ENCODE results near the gene HOXB6.

The HOXB6 gene

DNA sequence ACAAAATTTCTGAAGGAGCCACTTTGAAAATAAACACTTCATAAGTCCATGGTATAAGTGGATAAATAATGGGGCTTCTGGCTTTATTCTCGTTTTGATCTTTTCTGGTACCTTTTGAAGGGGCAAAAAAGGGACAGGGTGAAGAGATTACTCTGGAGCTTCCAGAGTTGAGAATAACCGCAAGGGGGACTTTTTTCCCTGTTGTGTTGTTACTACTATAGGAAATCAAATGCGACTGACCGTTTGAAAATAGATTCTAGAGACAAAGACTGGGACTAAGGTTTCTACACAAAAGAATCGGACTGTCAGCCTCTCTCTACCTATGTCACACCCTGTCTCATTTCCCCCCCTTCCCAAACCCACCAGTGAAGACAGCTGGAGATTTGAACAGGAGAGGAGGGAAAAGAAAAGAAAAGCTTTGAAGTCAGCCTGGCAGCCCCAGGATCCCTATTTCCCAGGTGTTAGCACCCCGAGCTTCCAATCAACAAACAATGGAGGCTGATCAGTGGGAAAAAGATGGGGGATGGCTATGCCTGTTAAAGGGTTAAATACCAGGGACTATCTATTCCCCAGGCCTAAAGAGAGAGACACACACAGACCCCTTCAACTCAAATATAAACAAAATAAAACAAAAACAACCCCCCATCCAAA, 35.0 kb downstream of the HOXB6 start:
- FAIRE-seq (no peak), DNase-seq (ENCODE audit: insufficient read length, low spot score) (no peak)

- peak; percentile 4 for FAIRE-seq
Measured at GRCh38 chr17:48569240-48569582, 35.6 kb downstream of the HOXB6 start.

GRCh38 chr17:48568499-48569239, 36.1 kb downstream of the HOXB6 start:
- no peak for FAIRE-seq
- DNase-seq (ENCODE audit: insufficient read length, low spot score), result no peak

More at GRCh38 chr17:48569240-48569582, 35.6 kb downstream of the HOXB6 start:
- DNase-seq (ENCODE audit: insufficient read length, low spot score), result no peak

GRCh38 chr17:48567646-48568354, 37.0 kb downstream of the HOXB6 start:
- FAIRE-seq, result no peak
- no peak for DNase-seq (ENCODE audit: insufficient read length, low spot score)

GRCh38 chr17:48567209-48567608, 37.6 kb downstream of the HOXB6 start:
- FAIRE-seq (no peak), DNase-seq (ENCODE audit: insufficient read length, low spot score) (no peak)

DNA sequence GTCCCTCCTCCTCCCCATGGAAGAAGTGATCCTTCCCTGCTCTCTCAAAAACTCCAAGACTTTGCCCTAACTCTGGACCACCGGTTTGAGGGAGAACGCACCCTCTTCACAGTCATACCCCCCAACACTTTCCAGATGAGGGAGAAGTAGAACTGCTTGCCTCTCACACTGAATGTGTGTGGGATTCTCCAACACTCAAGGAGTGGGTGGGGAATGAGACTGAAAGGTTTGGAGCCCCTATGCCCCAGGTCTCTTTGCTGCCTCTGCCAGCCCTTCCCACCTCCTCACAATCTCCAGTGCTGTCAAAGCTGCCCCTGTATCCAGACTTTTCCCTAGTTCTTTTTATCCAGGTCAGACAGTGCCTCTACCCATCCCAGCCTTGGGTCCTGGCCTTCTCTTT, 38.1 kb downstream of the HOXB6 start:
- FAIRE-seq (no peak), DNase-seq (ENCODE audit: insufficient read length, low spot score) (no peak)

DNA sequence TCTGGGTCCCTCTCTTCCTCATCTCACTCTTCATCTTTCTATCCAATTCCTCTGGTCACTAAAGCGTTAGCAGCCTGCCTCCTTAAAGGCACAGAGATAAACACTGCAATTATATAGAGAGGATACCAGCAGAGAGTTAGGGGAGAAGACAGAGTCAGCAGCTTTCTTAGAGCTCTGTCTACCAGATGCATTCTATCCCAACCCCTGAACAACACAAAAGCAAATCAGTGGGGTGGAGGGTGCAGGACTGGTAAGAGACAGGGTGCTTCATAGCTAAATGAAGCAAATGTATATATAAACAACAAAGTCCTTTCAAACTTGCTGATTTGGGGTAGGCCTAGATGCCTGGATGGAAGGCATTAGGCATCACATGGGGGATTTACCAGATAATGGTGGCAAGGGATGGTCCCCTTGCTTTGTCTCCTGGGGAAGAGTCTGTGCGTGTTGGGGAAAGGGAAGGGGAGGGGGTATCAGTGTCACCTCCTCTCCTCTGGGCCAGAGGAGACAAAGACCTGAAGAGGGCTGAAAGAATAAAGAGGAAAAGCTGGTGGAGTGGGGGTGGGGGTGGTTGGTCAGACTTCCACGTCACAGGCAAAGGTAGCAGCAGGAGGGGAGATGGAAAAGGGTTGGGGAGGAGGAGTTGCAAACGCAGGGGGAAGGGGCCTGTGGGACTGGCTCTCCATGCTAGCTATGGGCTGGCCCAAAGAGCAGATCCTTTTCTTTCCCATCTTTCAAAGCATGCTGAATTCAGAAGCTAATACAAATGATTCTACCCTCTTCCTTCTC, 38.7 kb downstream of the HOXB6 start:
- no peak for DNase-seq (ENCODE audit: insufficient read length, low spot score)
- no peak for FAIRE-seq

DNA sequence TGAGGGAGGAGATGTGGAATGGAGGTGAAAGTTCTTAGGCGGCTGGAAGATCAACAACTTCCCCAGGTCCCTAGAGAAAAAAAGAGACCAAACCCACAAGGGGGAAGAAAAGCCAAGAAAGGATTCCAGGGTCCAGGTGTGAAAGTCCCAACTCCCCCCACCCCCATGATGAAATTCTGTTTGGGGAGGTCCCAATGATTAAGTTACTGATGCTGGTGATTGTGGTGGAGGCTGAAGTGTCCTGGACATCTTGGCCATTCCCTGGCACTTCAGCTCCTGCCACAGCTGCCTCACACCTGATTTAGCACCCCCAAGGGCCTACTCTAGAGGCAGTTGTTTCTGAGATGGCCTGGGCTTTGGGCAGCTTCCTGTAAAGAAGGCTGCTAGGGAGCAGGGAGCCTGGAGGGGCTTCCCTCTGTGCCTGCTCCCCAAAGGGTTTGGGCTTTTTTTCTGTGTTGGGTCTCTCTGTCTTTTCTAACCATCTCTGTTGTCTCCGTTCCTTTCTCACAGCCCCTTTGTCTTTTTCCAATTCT, 39.7 kb downstream of the HOXB6 start:
- DNase-seq (ENCODE audit: insufficient read length, low spot score) (no peak), FAIRE-seq (no peak)

DNA sequence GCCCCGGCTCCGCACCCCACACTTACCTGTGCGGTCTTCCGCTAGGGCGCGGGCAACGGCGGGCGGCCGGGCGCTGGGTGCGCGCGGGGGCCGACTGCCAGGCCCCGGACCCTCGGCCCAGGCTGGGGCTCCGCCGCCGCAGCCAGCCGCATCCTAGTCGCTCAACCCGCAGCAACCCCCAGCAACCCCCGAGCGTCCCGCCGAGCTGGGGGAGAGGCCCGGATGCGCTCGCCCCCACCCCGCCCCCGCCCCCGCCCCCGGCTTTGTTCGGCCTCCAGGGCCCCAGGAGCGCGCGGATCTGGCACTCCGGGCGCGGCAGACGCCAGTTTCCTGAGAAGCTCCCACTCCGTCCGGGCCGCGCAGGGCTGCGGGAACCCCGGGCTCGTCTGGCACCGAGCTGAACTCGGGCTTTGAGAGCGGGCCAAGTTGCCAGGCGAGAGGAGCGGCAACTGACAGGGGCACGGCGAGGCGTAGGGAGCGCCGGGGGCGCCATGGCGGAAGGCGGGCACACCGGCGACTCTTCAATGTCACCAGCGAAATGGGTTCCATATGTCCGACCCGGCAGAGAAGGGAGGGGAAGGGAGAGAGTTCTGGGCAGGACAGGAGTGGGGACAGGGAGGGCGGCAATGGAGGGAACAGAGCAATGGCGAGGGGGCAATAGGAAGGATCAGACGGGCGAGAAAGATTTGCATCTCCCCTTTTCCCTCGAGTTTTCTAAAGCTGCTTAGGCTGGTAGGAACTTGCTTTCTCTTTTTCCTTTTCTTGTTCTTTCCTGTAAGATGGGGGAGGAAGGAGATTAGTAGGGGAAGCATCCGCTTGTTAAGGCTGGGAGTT, 40.4 kb downstream of the HOXB6 start:
- FAIRE-seq (no peak), DNase-seq (ENCODE audit: insufficient read length, low spot score) (no peak)

- FAIRE-seq, result no peak
- DNase-seq (ENCODE audit: insufficient read length, low spot score), result no peak
Measured at GRCh38 chr17:48563867-48564187, 41.0 kb downstream of the HOXB6 start.

- FAIRE-seq (no peak), DNase-seq (ENCODE audit: insufficient read length, low spot score) (no peak)
Measured at GRCh38 chr17:48563385-48563838, 41.4 kb downstream of the HOXB6 start.

GRCh38 chr17:48562934-48563333, 41.9 kb downstream of the HOXB6 start:
- no peak for FAIRE-seq
- no peak for DNase-seq (ENCODE audit: insufficient read length, low spot score)

DNA sequence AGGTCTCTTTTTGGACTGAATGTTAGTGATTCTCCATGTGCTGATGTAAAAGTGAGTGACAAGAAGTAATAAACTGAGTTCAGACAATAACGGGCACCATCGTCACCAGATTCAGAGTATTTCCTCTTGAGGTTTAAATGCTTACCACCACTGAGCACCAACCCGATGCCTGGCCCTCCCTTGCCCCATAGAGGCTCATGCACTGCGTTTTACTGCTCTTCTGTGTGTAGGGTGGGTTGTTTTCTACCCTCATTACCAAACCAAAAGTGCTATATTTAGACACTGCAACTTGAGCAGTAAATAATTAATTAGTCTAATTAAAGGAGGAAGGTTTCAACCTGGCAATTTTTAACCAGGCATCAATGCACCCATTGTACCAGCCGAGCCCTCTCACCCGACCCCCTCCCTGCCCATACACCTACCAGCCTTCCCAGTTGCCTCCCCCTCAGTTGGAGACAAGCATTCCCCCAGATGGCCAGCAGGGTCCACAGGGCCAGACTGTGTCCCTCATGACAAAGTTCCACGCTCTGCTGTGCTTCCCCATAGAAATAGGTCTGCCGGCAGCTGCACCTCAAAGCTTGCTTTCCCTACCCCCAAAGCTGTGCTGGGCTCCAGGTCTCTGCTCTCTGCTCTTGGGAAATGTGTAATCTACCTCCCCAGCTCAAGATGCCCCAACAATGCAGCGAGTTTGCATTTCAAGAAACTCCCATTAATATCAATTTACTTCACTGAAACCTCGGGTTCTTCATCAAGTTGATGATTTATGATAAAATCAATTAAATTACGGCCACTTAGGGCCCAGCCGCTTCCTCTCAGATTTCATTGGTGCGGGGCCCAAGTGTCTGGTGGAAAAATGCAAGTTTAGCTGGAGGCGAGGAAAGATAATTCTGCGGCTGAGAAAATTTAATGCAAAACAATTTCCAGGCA, 42.6 kb downstream of the HOXB6 start:
- peak; percentile 89 for FAIRE-seq
- DNase-seq (ENCODE audit: insufficient read length, low spot score), result peak; percentile 74

DNA sequence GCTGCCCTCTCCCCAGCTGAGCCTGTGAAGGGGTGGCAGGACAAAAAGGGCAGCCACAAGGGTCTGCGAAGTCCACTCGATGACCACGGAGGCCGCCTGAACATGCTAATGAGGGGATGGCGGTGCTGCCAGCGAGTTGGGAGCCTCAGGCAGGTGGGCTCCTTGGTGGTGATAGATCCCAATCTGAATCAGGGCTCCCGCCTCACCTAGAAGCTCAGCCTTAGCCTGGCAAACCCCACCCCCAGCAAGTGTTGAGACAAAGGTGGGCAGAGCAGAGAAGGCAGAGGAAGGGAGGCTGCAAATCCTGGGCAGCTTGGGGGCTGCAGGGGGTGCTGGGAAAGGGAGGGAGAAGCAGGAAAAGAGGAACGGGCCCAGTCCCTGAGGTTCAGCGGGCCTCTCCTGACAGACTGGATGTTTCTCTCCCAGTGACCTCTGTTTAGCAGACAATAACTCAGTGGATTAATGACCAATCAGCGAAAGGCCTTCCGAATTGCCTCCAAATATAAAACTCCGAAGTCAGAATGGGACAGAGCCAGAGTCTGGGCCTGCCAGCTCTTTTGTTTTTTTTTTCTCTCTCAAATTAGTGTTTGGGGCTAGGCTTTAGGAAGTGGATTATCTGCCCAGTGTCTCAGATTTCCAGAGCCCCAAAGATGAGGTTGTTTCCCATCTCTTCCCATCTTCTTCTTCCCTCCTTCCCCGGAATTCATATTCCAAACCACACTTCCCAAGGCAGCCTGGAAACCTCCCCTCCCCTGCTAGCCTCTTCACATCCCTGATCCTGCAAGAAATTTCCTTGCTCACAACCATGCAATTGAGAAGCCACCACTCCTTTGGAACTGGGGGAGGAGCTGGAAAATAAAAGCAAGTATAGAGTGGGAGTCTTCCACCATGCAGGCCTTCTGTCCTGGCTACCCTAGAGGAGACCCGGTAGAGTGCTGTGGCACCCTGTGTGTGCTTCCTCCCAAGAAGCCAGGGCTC, 44.7 kb downstream of the HOXB6 start:
- no peak for FAIRE-seq
- no peak for DNase-seq (ENCODE audit: insufficient read length, low spot score)

GRCh38 chr17:48559122-48559839, 45.5 kb downstream of the HOXB6 start:
- DNase-seq (ENCODE audit: insufficient read length, low spot score) (no peak), FAIRE-seq (no peak)

DNA sequence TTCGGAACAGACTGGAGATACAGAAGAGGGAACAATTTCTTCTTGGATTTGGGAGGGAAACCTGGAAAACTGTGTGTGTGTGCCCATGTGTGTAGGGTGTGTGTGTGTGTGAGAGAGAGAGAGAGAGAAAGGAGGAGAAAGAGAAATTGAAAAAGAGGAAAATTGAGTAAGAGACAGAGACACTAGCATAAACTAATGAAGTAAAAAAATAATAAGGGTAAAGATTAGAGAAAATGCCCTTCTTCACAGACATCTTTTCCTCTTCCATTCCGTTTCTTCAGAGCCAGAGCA, 46.0 kb downstream of the HOXB6 start:
- FAIRE-seq (no peak), DNase-seq (ENCODE audit: insufficient read length, low spot score) (no peak)

GRCh38 chr17:48558057-48558830, 46.5 kb downstream of the HOXB6 start:
- DNase-seq (ENCODE audit: insufficient read length, low spot score) (no peak), FAIRE-seq (no peak)

All from GM19239 (cell line).